CD1c-positive myeloid dendritic cell (primary cell): ENCODE data around the gene FZD2.
"Not testable (repeated sequence)": the region's sequence is repeated elsewhere in the genome, so short reads cannot be mapped to it uniquely, and the experiment has no call there.

ENCODE experiments used
- DNase-seq: peaks from one replicate; pipeline ENCODE4 v3.0.0-alpha.2; 2016; ENCODE audit errors: extremely low spot score

Gene FZD2

DNA sequence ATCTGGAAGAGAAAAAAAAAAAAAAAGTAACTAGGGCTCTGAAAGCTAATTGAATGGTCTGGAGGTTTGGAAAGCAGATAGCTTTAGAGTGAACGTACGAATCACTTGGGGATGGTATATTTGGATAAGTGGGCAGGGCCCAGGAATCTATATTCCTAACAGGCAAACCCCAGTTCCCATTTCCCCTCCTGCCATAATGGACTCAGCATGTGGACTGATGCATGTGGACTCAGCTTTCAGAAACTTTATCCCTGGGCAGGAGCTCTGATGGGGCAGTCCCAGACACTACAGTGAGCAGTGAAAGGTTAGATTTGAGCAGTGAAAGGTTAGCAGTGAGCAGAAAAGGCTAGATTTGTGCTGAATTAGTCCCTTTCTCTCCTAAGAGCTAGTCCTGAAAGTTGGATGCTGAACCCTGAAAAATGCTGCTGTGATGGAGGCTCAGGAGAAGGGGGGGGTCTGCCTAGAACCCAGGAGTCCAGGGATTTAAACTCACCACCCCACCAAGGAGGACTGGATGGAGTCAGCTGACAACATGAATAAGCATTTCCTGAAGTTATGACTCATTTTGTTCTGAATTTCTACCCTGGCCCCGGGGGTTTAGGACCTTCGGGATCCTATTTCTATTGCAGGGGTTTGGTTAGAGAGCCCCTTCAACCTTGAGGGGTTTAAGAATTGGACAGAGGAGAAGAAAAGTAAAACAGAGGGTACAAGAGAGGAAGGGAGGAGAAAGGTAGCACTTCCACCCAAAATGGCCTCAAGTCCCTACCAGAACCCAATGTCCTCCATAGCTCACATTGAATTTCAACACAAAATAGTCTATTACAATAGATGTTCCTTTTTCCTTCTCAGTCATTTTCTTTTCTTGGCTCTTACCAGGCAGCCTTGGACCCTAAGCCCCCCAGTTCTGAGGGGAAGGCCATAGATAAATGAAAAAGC lies 10.3 kb upstream of the FZD2 start:
- peak; percentile 20 for DNase-seq

- peak; percentile 64 for DNase-seq
Observed at GRCh38 chr17:44547625-44548267, 9.5 kb upstream of the FZD2 start.

- DNase-seq = peak; percentile 67
Observed at GRCh38 chr17:44548376-44549230, 8.7 kb upstream of the FZD2 start.

- DNase-seq = no peak
Observed at GRCh38 chr17:44549686-44550085, 7.6 kb upstream of the FZD2 start.

- no peak for DNase-seq
Observed at GRCh38 chr17:44552361-44552760, 4.9 kb upstream of the FZD2 start.

DNA sequence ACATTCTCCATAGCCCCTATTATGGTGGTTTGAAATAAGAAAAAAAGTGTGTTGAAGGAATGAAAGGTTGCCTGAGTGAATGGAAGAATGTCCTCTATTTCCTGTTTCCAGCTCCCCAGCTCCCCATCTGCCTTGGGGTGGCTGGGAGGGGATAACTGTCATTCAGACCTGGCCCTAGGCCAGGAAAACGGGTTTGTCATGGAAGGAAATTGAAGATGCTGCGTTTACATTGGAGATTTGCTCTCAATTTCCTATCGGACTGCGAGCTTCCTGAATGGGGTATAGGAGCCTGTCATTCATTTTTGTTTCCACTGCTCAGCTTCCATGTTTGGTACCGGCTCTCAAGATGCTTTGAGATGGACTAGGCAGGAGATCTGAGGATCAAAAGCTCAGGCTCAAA lies 2.2 kb upstream of the FZD2 start:
- no peak for DNase-seq

- peak; percentile 71 for DNase-seq
Observed at GRCh38 chr17:44556166-44556831, 985 bp upstream of the FZD2 start.

GRCh38 chr17:44557651-44558285 lies 484 bp downstream of the FZD2 start:
- DNase-seq = peak; percentile 65

DNA sequence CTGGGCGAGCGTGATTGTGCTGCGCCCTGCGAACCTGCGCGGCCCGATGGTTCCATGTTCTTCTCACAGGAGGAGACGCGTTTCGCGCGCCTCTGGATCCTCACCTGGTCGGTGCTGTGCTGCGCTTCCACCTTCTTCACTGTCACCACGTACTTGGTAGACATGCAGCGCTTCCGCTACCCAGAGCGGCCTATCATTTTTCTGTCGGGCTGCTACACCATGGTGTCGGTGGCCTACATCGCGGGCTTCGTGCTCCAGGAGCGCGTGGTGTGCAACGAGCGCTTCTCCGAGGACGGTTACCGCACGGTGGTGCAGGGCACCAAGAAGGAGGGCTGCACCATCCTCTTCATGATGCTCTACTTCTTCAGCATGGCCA lies 1.0 kb downstream of the FZD2 start:
- no peak for DNase-seq

DNA sequence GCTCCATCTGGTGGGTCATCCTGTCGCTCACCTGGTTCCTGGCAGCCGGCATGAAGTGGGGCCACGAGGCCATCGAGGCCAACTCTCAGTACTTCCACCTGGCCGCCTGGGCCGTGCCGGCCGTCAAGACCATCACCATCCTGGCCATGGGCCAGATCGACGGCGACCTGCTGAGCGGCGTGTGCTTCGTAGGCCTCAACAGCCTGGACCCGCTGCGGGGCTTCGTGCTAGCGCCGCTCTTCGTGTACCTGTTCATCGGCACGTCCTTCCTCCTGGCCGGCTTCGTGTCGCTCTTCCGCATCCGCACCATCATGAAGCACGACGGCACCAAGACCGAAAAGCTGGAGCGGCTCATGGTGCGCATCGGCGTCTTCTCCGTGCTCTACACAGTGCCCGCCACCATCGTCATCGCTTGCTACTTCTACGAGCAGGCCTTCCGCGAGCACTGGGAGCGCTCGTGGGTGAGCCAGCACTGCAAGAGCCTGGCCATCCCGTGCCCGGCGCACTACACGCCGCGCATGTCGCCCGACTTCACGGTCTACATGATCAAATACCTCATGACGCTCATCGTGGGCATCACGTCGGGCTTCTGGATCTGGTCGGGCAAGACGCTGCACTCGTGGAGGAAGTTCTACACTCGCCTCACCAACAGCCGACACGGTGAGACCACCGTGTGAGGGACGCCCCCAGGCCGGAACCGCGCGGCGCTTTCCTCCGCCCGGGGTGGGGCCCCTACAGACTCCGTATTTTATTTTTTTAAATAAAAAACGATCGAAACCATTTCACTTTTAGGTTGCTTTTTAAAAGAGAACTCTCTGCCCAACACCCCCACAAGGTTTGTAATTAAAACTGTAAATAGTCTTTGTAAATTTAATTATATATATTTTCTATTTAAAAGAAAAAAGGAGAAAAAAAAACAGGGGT lies 1.7 kb downstream of the FZD2 start:
- peak; percentile 26 for DNase-seq

DNA sequence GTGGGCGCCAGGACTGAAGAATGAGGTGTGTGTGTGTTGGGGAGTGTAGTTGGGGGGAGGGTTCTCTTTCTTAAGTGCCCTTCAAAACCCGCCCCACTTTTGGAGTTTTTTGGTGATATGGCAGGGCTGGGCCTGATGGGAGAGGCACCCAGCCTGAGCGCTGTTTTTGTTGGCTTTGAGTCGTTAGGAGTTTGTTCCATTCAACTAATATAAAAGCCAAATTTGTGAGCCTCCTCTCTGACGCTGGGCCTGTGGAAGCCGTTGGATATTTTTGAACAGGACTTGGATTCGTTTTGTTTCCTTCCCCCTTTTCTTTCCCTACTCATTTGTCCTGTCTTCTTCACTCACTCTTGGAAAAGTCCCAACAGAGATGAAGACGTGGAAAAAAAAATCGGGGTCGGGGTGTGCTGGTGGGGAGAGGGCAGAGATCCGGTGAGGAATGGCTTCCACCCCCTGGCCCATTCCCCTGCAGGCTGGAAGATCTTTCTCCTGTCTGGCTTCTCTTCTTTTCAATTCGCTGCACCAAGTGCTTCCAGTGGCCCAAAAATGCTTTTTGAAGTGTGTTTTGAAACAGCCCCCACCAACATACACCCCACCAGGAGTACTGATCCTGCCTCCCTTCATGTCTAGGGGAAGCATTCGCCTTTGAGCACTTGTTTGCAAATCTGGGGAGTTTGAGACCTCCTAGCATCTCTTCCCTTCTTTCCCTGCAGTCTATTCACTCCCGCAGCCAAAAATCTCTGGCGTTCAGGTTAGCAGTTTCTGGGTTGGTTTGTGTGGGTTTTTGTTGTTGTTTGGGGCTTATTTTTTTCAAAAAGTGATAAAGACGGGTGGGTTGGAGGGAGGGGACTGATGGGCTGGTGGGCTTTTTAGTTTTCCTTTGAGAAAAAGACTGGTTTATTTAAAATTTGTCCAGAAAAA lies 2.6 kb downstream of the FZD2 start:
- DNase-seq = no peak

GRCh38 chr17:44561237-44561623 lies 3.9 kb downstream of the FZD2 start:
- DNase-seq = no peak

DNA sequence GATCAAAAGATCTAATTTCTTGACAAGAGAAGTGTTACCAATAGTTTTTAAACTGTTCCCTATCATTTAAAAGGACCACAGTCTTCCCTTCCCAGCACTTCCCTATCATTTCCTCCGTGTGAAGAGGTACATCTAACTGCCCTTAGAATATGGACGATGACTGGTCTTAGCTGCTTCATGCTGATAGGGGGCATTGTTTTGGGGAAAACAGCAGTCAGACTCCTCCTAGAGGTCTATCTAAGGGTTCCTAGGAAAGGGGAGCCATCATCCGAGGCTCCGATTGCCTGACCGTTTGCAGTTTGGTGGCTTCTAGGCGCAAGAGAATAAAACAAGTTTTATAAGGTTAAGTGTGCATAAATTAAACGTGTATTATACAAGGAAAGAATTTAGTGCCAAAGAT lies 7.1 kb downstream of the FZD2 start:
- no peak for DNase-seq

GRCh38 chr17:44565866-44566443 lies 8.7 kb downstream of the FZD2 start:
- no peak for DNase-seq

DNA sequence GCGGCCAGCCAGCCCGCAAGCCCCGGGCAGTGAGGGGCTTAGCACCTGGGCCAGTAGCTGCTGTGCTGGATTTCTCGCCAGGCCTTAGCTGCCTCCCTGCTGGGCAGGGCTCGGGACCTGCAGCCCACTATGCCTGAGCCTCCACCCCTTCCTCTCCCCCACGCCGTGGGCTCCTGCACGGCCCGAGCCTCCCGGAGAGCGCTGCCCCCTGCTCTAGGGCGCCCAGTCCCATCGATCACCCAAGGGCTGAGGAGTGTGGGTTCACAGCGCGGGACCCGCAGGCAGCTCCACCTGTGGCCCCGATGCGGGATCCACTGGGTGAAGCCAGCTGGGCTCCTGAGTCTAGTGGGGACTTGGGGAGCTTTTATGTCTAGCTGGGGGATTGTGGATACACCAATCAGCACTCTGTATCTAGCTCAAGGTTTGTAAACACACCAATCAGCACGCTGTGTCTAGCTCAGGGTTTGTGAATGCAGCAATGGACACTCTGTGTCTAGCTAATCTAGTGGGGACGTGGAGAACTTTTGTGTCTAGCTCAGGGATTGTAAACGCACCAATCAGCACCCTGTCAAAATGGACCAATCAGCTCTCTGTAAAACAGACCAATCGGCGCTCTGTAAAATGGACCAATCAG lies 11.1 kb downstream of the FZD2 start:
- DNase-seq = not testable (repeated sequence)

DNA sequence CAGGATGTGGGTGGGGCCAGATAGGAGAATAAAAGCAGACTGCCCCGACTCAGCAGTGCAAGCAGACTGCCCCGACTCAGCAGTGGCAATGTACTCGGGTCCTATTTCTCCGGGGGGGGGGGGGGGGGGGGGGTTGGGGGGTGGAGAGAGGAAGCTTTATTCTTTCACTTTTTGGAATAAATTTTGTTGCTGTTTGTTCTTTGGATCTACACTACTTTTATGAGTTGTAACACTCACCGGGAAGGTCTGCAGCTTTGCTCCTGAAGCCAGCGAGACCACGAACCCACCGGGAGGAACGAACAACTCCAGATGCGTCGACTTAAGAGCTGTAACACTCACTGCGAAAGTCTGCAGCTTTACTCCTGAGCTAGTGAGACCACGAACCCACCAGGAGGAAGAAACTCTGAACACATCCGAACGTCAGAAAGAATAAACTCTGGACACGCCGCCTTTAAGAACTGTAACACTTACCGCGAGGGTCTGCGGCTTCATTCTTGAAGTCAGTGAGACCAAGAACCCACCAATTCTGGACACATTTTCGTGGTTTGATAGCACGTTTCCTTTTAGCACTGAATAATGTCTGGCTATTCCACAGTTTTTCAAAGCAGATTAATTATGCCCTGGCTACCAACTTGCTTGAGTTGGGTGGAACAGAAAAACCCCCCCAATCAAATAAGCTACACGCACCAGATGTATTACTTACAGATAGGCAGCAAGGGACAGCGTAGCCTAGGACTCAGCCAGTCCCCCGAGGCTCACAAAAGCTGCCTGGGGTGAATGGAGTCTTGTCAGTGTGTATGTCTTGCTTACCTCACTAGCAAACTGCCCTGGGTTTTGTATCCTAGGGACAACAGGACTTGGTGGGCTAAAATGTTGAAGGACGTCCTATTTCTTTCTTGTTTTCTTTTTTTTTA lies 11.9 kb downstream of the FZD2 start:
- no peak for DNase-seq

DNA sequence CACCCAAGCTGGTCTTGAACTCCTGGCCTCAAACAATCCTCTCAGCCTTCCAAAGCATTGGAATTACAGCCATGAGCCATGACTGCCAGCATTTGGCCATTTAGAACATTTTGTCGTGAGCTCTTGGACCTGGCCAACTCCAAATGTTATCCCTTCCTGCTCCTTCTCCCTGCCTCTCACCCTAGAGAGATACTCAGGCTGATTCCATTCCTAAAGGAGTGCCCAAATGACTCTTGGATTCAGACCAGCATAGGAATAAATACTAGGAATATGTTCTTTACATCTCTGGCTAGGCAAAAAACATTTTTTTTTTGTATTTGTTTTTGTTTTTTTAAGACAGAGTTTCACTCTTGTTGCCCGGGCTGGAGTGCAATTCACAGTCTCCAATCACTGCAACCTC lies 15.5 kb downstream of the FZD2 start:
- no peak for DNase-seq
